Ovary (tissue), 9 donors: ENCODE measurements around the gene CEP20. TPM values are rescaled to one million over a fixed set of nuclear protein-coding genes. Genes with fewer than 3 reads are reported as not detected.
"Not testable (repeated sequence)": the region's sequence is repeated elsewhere in the genome, so short reads cannot be mapped to it uniquely, and the experiment has no call there.

Experiments used
- DNase-seq, 5 donors: peaks; one replicate each; pipeline ENCODE4 v3.0.0-alpha.2; 2019 to 2020
- H3K27ac ChIP-seq, 2 donors: fragments of 200-600 bp; one replicate each; pipeline versions ENCODE4 v1.5.1 to v1.8.0; 2019 to 2022
- H3K27me3 ChIP-seq: fragments of 200-600 bp; one replicate; pipeline ENCODE4 v1.8.0; 2022
- H3K36me3 ChIP-seq: fragments of 200-600 bp; sonication (generic); one replicate; pipeline ENCODE4 v1.5.1; 2019
- H3K4me1 ChIP-seq: one replicate; pipeline ENCODE4 v1.8.1; 2013; ENCODE audit warnings: mild to moderate bottlenecking, moderate library complexity; ENCODE audit not compliant: insufficient read depth
- H3K4me3 ChIP-seq: fragments of 200-600 bp; sonication (generic); one replicate; pipeline ENCODE4 v1.5.1; 2017
- H3K9me3 ChIP-seq, 2 donors: fragments of 200-600 bp in 1 of 2; sonication (generic) in 1 of 2; one replicate each; pipeline versions ENCODE4 v1.5.1 to v1.8.1; 2013 to 2019; ENCODE audit warnings: mild to moderate bottlenecking in 1 of 2, moderate library complexity in 1 of 2
- CTCF ChIP-seq, 3 donors: fragments of 450-650 bp in 2 of 3; fragments of 200-600 bp in 1 of 3; IDR thresholded peaks; one replicate each; pipeline versions ENCODE4 v1.5.1 to v1.8.0; 2016 to 2022; ENCODE audit warnings: antibody characterized with exemption in 3 of 3, mild to moderate bottlenecking in 1 of 3
- EP300 ChIP-seq: sonication (generic); formaldehyde crosslinking; IDR thresholded peaks from one replicate; pipeline ENCODE4 v1.6.1; 2017; ENCODE audit warnings: antibody characterized with exemption
- POLR2A ChIP-seq: fragments of 450-650 bp; IDR thresholded peaks from one replicate; pipeline ENCODE4 v1.6.1; 2017; ENCODE audit warnings: antibody characterized with exemption, mild to moderate bottlenecking, moderate library complexity
- WGBS, 3 donors: extraction: QIAGEN DNeasy Blood & Tissue Kit in 1 of 3; methylation state at CpG; one replicate each; pipeline versions ENCODE4 v1.1.5 to v1.1.7; 2013 to 2017; 5-methylcytosine and 5-hydroxymethylcytosine counted together
- intact Hi-C, 4 donors: fragments of 100-400 bp; cut with DNase I; formaldehyde crosslinking; loops; one replicate each; pipeline versions ENCODE4 v1.11.0 to v1.15.1; 2022 to 2023
- polyA plus RNA-seq, 2 donors: library from polyadenylated mRNA; stranded (reverse); fragments of 200-250 nt in 1 of 2; fragments of 350-450 nt in 1 of 2; fragmentation: Illumina TruSeq in 1 of 2; extraction: RNeasy Lipid Tissue Mini Kit (QIAGEN cat#74804) in 1 of 2; gene quantifications; one replicate each; pipeline ENCODE4 v1.2.3, GENCODE V29; 2013 to 2014
- total RNA-seq, 7 donors: library from RNA; depleted of rRNA in 2 of 7; stranded (reverse); fragments of >200 nt in 2 of 7; fragmentation: NEBNext Ultra II Directional in 3 of 7; extraction: Animal tissue kit (Norgen Biotek cat#: 25700) in 3 of 7; gene quantifications; one replicate each; pipeline versions ENCODE4 v1.1.0 to v1.2.4, GENCODE V29; 2016 to 2023
- donor health status: DM: no; HTN: no; CAD: no; lungs with moderate emphysema.
- donor health status: DM: no; HTN: no; CAD: no.
- donor health status: Bipolar disorder and iron deficiency.
- donor health status: DM: yes; HTN: yes; CAD: no.
- donor health status: DM: no; HTN: no; CAD: no.
- donor health status: DM: yes; HTN: yes; CAD: no.

CEP20 gene
- total and polyA plus RNA-seq, 9 donors = 23.4 to 44.4 (median 30.9) TPM

- DNase-seq = peak in 1 of 5 donors; percentile 11
- no peak for TF ChIP-seq POLR2A
- TF ChIP-seq CTCF (IDR thresholded peaks at IDR 0.05) = no peak
- no peak for TF ChIP-seq EP300
- H3K9me3 ChIP-seq = no peaks in the 10 kb centered on the region
- H3K4me3 ChIP-seq = no peak overlapping the region
- H3K27ac ChIP-seq = no peak overlapping the region
- H3K27me3 ChIP-seq = no peaks in the 10 kb centered on the region
- H3K4me1 ChIP-seq = no peaks in the 10 kb centered on the region
- 95 to 96% (median 96%) methylated on average over 18 of the region's 18 CpGs for WGBS, 3 donors
- intact Hi-C loops = no loop called here
- H3K36me3 ChIP-seq = no peaks in the 10 kb centered on the region
Observed at GRCh38 chr16:15928261-15929104, 40.1 kb upstream of the CEP20 start.

DNA sequence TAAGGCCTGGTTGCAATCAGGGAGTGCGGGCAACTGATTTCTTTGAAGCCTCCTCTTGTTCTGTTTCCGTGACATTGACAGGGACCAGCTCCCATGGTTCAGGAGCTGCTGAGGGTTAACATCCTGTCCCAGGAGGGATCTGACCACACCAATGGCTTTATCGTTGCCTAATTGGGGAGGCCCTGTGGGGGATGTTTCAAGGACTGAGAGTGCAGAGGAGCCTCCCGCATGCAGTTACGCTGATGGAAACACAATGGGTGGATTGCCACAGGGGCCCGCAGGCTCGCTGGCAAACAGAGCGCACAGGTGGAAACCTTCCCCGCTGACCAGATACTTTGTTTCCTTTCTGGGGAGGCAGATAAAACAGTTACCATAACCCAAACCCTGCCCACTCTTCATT lies 37.2 kb upstream of the CEP20 start:
- no peaks in the 10 kb centered on the region for H3K27me3 ChIP-seq
- DNase-seq = peak in 1 of 5 donors; percentile 23
- no peaks in the 10 kb centered on the region for H3K36me3 ChIP-seq
- no peak overlapping the region for H3K27ac ChIP-seq
- intact Hi-C loops = no loop called here
- no peaks in the 10 kb centered on the region for H3K9me3 ChIP-seq
- no peak for TF ChIP-seq POLR2A
- no peak for TF ChIP-seq CTCF (IDR thresholded peaks at IDR 0.05)
- no peak for TF ChIP-seq EP300
- 50 to 65% (median 62%) methylated on average over 9 of the region's 9 CpGs for WGBS, 3 donors
- no peak overlapping the region for H3K4me3 ChIP-seq
- H3K4me1 ChIP-seq = no peaks in the 10 kb centered on the region

GRCh38 chr16:15924996-15925395 lies 36.6 kb upstream of the CEP20 start:
- H3K27ac ChIP-seq = no peak overlapping the region

GRCh38 chr16:15919331-15919730 lies 30.9 kb upstream of the CEP20 start:
- intact Hi-C loops = no loop called here
- TF ChIP-seq CTCF (IDR thresholded peaks at IDR 0.05) (no peak), POLR2A (no peak)
- H3K36me3 ChIP-seq = no peaks in the 10 kb centered on the region
- no peaks in the 10 kb centered on the region for H3K4me1 ChIP-seq
- DNase-seq = no peak
- H3K27me3 ChIP-seq = no peaks in the 10 kb centered on the region
- WGBS, 3 donors = 91 to 95% (median 94%) methylated on average over 6 of the region's 6 CpGs
- H3K27ac ChIP-seq = no peak overlapping the region
- no peaks in the 10 kb centered on the region for H3K9me3 ChIP-seq
- H3K4me3 ChIP-seq = no peak overlapping the region

More at GRCh38 chr16:15924996-15925395, 36.6 kb upstream of the CEP20 start:
- WGBS, 3 donors = 93 to 96% (median 93%) methylated on average over 13 of the region's 13 CpGs
- peak in 1 of 5 donors; percentile 9 for DNase-seq
- intact Hi-C loops = no loop called here
- Histone ChIP-seq H3K4me3 (no peak overlapping the region), H3K36me3 (no peaks in the 10 kb centered on the region), H3K9me3 (no peaks in the 10 kb centered on the region), H3K27me3 (no peaks in the 10 kb centered on the region), H3K4me1 (no peaks in the 10 kb centered on the region)
- TF ChIP-seq EP300 (no peak), CTCF (IDR thresholded peaks at IDR 0.05) (no peak), POLR2A (no peak)

GRCh38 chr16:15918314-15918713 lies 29.9 kb upstream of the CEP20 start:
- H3K4me1 ChIP-seq, intact Hi-C loops, H3K36me3 ChIP-seq, H3K27ac ChIP-seq, H3K4me3 ChIP-seq, H3K27me3 ChIP-seq, DNase-seq, H3K9me3 ChIP-seq: not testable (repeated sequence)
- WGBS, 3 donors = 78 to 82% (median 79%) methylated on average over 3 of the region's 3 CpGs
